ENCODE data around the gene MAPRE2.

Gene MAPRE2

GRCh38 chr18:35038881-35039491, 2.2 kb upstream of the MAPRE2 start:
- no peak for DNase-seq

- DNase-seq: no peak
Measured at GRCh38 chr18:35040638-35040987, 600 bp upstream of the MAPRE2 start.

GRCh38 chr18:35041815-35042387, 688 bp downstream of the MAPRE2 start:
- DNase-seq: peak; percentile 71

- DNase-seq: no peak
Measured at GRCh38 chr18:35042389-35043071, 1.3 kb downstream of the MAPRE2 start.

GRCh38 chr18:35043207-35043606, 2.0 kb downstream of the MAPRE2 start:
- no peak for DNase-seq

- peak; percentile 74 for DNase-seq
Measured at GRCh38 chr18:35045121-35045520, 3.9 kb downstream of the MAPRE2 start.

- no peak for DNase-seq
Measured at GRCh38 chr18:35045806-35046205, 4.6 kb downstream of the MAPRE2 start.

- DNase-seq: no peak
Measured at GRCh38 chr18:35047697-35048292, 6.6 kb downstream of the MAPRE2 start.

GRCh38 chr18:35049111-35050027, 8.2 kb downstream of the MAPRE2 start:
- DNase-seq: no peak

- DNase-seq: peak; percentile 4
Measured at GRCh38 chr18:35050028-35050546, 8.9 kb downstream of the MAPRE2 start.

GRCh38 chr18:35050705-35051195, 9.5 kb downstream of the MAPRE2 start:
- DNase-seq: no peak

- no peak for DNase-seq
Measured at GRCh38 chr18:35051641-35052377, 10.6 kb downstream of the MAPRE2 start.

GRCh38 chr18:35054401-35054800, 13.2 kb downstream of the MAPRE2 start:
- no peak for DNase-seq

- DNase-seq: no peak
Measured at GRCh38 chr18:35055105-35055504, 13.9 kb downstream of the MAPRE2 start.

- no peak for DNase-seq
Measured at GRCh38 chr18:35055726-35056125, 14.5 kb downstream of the MAPRE2 start.

- DNase-seq: peak; percentile 31
Measured at GRCh38 chr18:35059280-35059927, 18.2 kb downstream of the MAPRE2 start.

- no peak for DNase-seq
Measured at GRCh38 chr18:35060122-35060815, 19.1 kb downstream of the MAPRE2 start.

- DNase-seq: no peak
Measured at GRCh38 chr18:35061336-35061735, 20.1 kb downstream of the MAPRE2 start.

GRCh38 chr18:35061804-35062203, 20.6 kb downstream of the MAPRE2 start:
- no peak for DNase-seq

GRCh38 chr18:35062408-35062807, 21.2 kb downstream of the MAPRE2 start:
- no peak for DNase-seq

Measured in NCI-H2171 treated with DMSO at 0.1 percent for 48 hours (cell line).